HepG2 (cell line): Measurements from ENCODE around the gene KRTAP12-1. TPM values are rescaled to one million over a fixed set of nuclear protein-coding genes. Genes with fewer than 3 reads are reported as not detected.
A peak's percentile ranks its signal among the peaks of the same experiment; 100 is the strongest.

ENCODE experiments used
- NFKB2 ChIP-seq: sonication (generic); formaldehyde crosslinking; IDR thresholded peaks from 2 replicates; pipeline ENCODE4 v1.4.0; 2020; ENCODE audit warnings: missing genetic modification reagents, borderline replicate concordance
- TBX3 ChIP-seq: fragments of 450-650 bp; IDR thresholded peaks from 2 replicates; pipeline ENCODE4 v1.6.1; 2017; ENCODE audit warnings: antibody characterized with exemption, mild to moderate bottlenecking, inconsistent platforms, borderline replicate concordance
- ZNF33A ChIP-seq: sonication (generic); formaldehyde crosslinking; IDR thresholded peaks from 2 replicates; pipeline ENCODE4 v1.5.1; 2020; ENCODE audit warnings: missing genetic modification reagents, mild to moderate bottlenecking, moderate library complexity, borderline replicate concordance
- ZNF383 ChIP-seq: sonication (generic); formaldehyde crosslinking; IDR thresholded peaks from 2 replicates; pipeline ENCODE4 v1.4.0; 2020; ENCODE audit warnings: missing genetic modification reagents, mild to moderate bottlenecking, borderline replicate concordance
- ZNF510 ChIP-seq: sonication (generic); formaldehyde crosslinking; IDR thresholded peaks from 2 replicates; pipeline ENCODE4 v1.4.0; 2020; ENCODE audit warnings: low read depth, mild to moderate bottlenecking, missing genetic modification reagents
- ZNF841 ChIP-seq: sonication (generic); formaldehyde crosslinking; IDR thresholded peaks from 2 replicates; pipeline ENCODE4 v1.8.1; 2023; ENCODE audit warnings: missing genetic modification reagents, borderline replicate concordance
- polyA plus RNA-seq, 8 experiments: library from polyadenylated mRNA; depleted of rRNA in 3 of 8; stranded (reverse) in 7 of 8; unstranded in 1 of 8; fragments of >200 nt; fragmentation: Illumina TruSeq in 4 of 8; extraction: Trizol in 4 of 8; gene quantifications; 2 replicates each; pipeline versions ENCODE4 v1.2.1 to v1.2.3, GENCODE V29; 2011 to 2016; ENCODE audit warnings: low read depth in 4 of 8, missing spikeins in 1 of 8, mixed read lengths in 1 of 8; ENCODE audit not compliant: insufficient read depth in 1 of 8
- total RNA-seq, 5 experiments: library from RNA; depleted of rRNA; stranded (reverse); fragments of >200 nt; fragmentation: Illumina TruSeq; extraction: Trizol; gene quantifications; 2 replicates each; pipeline ENCODE4 v1.2.3, GENCODE V29; 2016; ENCODE audit warnings: low read depth in 1 of 5
- TF ChIP-seq, protein P1 (sequence below): sonication (generic); formaldehyde crosslinking; IDR thresholded peaks from 2 replicates; pipeline ENCODE4 v1.4.0; 2020; ENCODE audit warnings: mild to moderate bottlenecking, missing genetic modification reagents
- TF ChIP-seq, protein P2 (sequence below): sonication (generic); formaldehyde crosslinking; IDR thresholded peaks from 2 replicates; pipeline ENCODE4 v1.4.0; 2020; ENCODE audit warnings: mild to moderate bottlenecking, missing genetic modification reagents, borderline replicate concordance
- TF ChIP-seq, protein P3 (sequence below): IDR thresholded peaks from 2 replicates; pipeline ENCODE4 v1.6.1; 2012; ENCODE audit warnings: low read depth, low read length, improper control_type of control experiment
- TF ChIP-seq, protein P4 (sequence below): IDR thresholded peaks from 2 replicates; pipeline ENCODE4 v1.6.1; 2016; ENCODE audit warnings: missing compliant biosample characterization, missing genetic modification reagents, borderline replicate concordance
- TF ChIP-seq, protein P5 (sequence below): sonication (generic); formaldehyde crosslinking; IDR thresholded peaks from 2 replicates; pipeline ENCODE4 v1.4.0; 2020; ENCODE audit warnings: low read depth, mild to moderate bottlenecking, missing genetic modification reagents

Gene KRTAP12-1
- total and polyA plus RNA-seq, 2 of the 13 experiments (the other 11 are each of a cell fraction or from before 2014, with no cell fraction given) = not detected

DNA sequence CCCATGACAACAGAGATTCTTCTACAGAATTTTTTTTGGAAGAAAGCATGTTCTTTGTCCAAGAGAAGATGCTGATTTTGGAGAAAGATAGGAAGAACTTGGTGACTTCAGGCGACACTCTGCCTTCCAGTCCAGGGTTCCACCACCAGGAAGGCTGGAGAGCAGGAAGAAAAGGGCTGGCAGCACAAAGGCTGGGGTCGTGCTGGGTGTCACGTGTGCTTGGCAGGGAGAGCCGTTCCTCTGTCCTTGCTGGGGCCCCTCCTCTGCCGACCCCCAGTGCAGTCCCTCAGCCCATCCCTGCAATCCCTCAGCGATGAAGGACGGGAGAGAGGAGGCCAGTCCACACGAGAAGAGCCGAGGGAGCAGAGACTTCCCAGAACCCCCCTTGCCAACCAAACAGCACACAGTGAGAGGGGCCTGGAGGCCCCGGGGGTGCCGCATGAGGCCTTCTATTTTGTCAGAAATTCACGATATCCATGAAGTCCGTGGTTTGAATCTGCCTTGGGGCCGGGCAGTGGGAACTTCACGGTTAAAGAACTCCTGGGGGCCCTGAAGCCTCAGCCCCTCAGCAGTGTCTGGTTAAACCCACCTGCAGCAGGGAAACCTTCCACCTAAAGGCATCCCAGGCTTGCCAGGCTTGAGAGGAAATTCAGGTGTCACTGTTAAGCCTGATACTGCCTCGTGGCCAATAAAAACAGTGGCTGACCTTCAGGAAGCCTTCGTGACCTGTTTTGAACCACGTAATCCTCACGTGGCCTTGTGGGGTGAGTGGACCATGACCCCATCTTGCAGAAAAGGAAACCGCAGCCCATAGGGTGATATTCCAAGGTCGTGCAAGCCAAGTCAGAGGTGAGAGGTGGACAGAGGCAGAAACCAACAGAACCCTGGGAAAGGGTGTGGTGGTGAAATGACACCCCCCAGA is 18.4 kb upstream of the KRTAP12-1 start (continued):
- TF ChIP-seq, protein P1, sequence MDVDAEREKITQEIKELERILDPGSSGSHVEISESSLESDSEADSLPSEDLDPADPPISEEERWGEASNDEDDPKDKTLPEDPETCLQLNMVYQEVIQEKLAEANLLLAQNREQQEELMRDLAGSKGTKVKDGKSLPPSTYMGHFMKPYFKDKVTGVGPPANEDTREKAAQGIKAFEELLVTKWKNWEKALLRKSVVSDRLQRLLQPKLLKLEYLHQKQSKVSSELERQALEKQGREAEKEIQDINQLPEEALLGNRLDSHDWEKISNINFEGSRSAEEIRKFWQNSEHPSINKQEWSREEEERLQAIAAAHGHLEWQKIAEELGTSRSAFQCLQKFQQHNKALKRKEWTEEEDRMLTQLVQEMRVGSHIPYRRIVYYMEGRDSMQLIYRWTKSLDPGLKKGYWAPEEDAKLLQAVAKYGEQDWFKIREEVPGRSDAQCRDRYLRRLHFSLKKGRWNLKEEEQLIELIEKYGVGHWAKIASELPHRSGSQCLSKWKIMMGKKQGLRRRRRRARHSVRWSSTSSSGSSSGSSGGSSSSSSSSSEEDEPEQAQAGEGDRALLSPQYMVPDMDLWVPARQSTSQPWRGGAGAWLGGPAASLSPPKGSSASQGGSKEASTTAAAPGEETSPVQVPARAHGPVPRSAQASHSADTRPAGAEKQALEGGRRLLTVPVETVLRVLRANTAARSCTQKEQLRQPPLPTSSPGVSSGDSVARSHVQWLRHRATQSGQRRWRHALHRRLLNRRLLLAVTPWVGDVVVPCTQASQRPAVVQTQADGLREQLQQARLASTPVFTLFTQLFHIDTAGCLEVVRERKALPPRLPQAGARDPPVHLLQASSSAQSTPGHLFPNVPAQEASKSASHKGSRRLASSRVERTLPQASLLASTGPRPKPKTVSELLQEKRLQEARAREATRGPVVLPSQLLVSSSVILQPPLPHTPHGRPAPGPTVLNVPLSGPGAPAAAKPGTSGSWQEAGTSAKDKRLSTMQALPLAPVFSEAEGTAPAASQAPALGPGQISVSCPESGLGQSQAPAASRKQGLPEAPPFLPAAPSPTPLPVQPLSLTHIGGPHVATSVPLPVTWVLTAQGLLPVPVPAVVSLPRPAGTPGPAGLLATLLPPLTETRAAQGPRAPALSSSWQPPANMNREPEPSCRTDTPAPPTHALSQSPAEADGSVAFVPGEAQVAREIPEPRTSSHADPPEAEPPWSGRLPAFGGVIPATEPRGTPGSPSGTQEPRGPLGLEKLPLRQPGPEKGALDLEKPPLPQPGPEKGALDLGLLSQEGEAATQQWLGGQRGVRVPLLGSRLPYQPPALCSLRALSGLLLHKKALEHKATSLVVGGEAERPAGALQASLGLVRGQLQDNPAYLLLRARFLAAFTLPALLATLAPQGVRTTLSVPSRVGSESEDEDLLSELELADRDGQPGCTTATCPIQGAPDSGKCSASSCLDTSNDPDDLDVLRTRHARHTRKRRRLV (CRISPR knock-in tag) = no peak
- TF ChIP-seq, protein P2, sequence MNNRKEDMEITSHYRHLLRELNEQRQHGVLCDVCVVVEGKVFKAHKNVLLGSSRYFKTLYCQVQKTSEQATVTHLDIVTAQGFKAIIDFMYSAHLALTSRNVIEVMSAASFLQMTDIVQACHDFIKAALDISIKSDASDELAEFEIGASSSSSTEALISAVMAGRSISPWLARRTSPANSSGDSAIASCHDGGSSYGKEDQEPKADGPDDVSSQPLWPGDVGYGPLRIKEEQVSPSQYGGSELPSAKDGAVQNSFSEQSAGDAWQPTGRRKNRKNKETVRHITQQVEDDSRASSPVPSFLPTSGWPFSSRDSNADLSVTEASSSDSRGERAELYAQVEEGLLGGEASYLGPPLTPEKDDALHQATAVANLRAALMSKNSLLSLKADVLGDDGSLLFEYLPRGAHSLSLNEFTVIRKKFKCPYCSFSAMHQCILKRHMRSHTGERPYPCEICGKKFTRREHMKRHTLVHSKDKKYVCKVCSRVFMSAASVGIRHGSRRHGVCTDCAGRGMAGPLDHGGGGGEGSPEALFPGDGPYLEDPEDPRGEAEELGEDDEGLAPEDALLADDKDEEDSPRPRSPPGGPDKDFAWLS (CRISPR knock-in tag) = no peak
- TF ChIP-seq, protein P3, sequence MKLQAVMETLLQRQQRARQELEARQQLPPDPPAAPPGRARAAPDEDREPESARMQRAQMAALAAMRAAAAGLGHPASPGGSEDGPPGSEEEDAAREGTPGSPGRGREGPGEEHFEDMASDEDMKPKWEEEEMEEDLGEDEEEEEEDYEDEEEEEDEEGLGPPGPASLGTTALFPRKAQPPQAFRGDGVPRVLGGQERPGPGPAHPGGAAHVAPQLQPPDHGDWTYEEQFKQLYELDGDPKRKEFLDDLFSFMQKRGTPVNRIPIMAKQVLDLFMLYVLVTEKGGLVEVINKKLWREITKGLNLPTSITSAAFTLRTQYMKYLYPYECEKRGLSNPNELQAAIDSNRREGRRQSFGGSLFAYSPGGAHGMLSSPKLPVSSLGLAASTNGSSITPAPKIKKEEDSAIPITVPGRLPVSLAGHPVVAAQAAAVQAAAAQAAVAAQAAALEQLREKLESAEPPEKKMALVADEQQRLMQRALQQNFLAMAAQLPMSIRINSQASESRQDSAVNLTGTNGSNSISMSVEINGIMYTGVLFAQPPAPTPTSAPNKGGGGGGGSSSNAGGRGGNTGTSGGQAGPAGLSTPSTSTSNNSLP = no peak
- no peak for TF ChIP-seq ZNF383 (CRISPR knock-in tag)
- TF ChIP-seq, protein P4, sequence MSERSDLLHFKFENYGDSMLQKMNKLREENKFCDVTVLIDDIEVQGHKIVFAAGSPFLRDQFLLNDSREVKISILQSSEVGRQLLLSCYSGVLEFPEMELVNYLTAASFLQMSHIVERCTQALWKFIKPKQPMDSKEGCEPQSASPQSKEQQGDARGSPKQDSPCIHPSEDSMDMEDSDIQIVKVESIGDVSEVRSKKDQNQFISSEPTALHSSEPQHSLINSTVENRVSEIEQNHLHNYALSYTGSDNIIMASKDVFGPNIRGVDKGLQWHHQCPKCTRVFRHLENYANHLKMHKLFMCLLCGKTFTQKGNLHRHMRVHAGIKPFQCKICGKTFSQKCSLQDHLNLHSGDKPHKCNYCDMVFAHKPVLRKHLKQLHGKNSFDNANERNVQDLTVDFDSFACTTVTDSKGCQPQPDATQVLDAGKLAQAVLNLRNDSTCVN = no peak
- TF ChIP-seq ZNF841 (CRISPR knock-in tag) = no peak
- no peak for TF ChIP-seq NFKB2 (CRISPR knock-in tag)
- TF ChIP-seq TBX3 = no peak
- TF ChIP-seq ZNF33A (CRISPR knock-in tag) = no peak
- TF ChIP-seq, protein P5, sequence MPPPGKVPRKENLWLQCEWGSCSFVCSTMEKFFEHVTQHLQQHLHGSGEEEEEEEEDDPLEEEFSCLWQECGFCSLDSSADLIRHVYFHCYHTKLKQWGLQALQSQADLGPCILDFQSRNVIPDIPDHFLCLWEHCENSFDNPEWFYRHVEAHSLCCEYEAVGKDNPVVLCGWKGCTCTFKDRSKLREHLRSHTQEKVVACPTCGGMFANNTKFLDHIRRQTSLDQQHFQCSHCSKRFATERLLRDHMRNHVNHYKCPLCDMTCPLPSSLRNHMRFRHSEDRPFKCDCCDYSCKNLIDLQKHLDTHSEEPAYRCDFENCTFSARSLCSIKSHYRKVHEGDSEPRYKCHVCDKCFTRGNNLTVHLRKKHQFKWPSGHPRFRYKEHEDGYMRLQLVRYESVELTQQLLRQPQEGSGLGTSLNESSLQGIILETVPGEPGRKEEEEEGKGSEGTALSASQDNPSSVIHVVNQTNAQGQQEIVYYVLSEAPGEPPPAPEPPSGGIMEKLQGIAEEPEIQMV (CRISPR knock-in tag) = peak; percentile 69; the same call in 1 of the 2 replicates
- TF ChIP-seq ZNF510 (CRISPR knock-in tag) = no peak; the same call in 1 of the 2 replicates
